ENCODE measurements around the gene LRRC8D. TPM values are rescaled to one million over a fixed set of nuclear protein-coding genes. Genes with fewer than 3 reads are reported as not detected.

Gene LRRC8D
- total and polyA plus RNA-seq, 11 donors, result 2.1 to 16.5 (median 8.0) TPM

- Histone ChIP-seq H3K4me3 (no peak overlapping the region), H3K27ac (no peak overlapping the region), H3K9me3 (no peaks in the 10 kb centered on the region), H3K36me3 (no peaks in the 10 kb centered on the region), H3K4me1 (peaks cover 0 to 19% (median 0%) of the 10 kb centered on the region in 12 donors), H3K27me3 (no peaks in the 10 kb centered on the region)
- TF ChIP-seq CTCF (IDR thresholded peaks at IDR 0.05) (no peak), POLR2A (IDR thresholded peaks at IDR 0.05) (no peak)
- ATAC-seq (no peak), DNase-seq (no peak)
- WGBS, 4 donors, result 97 to 99% (median 98%) methylated on average over 2 of the region's 2 CpGs
- intact Hi-C loops (cut with DNase I), result no loop called here
These were observed 66.4 kb downstream of the LRRC8D start for GRCh38 chr1:89887270-89887669.

GRCh38 chr1:89887713-89888112 is 66.9 kb downstream of the LRRC8D start:
- no peaks in the 10 kb centered on the region for H3K9me3 ChIP-seq
- ATAC-seq (no peak), DNase-seq (no peak)
- no peak overlapping the region for H3K4me3 ChIP-seq
- no peaks in the 10 kb centered on the region for H3K36me3 ChIP-seq
- intact Hi-C loops (cut with DNase I), result no loop called here
- no peak overlapping the region for H3K27ac ChIP-seq
- peaks cover 0 to 19% (median 0%) of the 10 kb centered on the region in 12 donors for H3K4me1 ChIP-seq
- H3K27me3 ChIP-seq, result no peaks in the 10 kb centered on the region
- 96 to 98% (median 97%) methylated on average over 1 of the region's 1 CpG for WGBS, 4 donors
- TF ChIP-seq POLR2A (IDR thresholded peaks at IDR 0.05) (no peak), CTCF (IDR thresholded peaks at IDR 0.05) (no peak)

- no peak overlapping the region for H3K4me3 ChIP-seq
- no peaks in the 10 kb centered on the region for H3K9me3 ChIP-seq
- no peak for ATAC-seq
- TF ChIP-seq POLR2A (IDR thresholded peaks at IDR 0.05) (no peak), CTCF (IDR thresholded peaks at IDR 0.05) (no peak)
- no peaks in the 10 kb centered on the region for H3K36me3 ChIP-seq
- DNase-seq, result no peak
- intact Hi-C loops (cut with DNase I), result no loop called here
- 79 to 90% (median 84%) methylated on average over 5 of the region's 5 CpGs for WGBS, 4 donors
- no peaks in the 10 kb centered on the region for H3K27me3 ChIP-seq
- peaks cover 0 to 19% (median 0%) of the 10 kb centered on the region in 12 donors for H3K4me1 ChIP-seq
- H3K27ac ChIP-seq, result no peak overlapping the region
These were observed 67.9 kb downstream of the LRRC8D start for GRCh38 chr1:89888480-89889322.

- no peak overlapping the region for H3K27ac ChIP-seq
- no peaks in the 10 kb centered on the region for H3K27me3 ChIP-seq
- no peaks in the 10 kb centered on the region for H3K36me3 ChIP-seq
- H3K4me3 ChIP-seq, result no peak overlapping the region
- ATAC-seq, result no peak
- TF ChIP-seq CTCF (IDR thresholded peaks at IDR 0.05) (no peak), POLR2A (IDR thresholded peaks at IDR 0.05) (no peak)
- intact Hi-C loops (cut with DNase I), result no loop called here
- no peak for DNase-seq
- peaks cover 0 to 19% (median 0%) of the 10 kb centered on the region in 12 donors for H3K4me1 ChIP-seq
- no peaks in the 10 kb centered on the region for H3K9me3 ChIP-seq
These were observed 68.4 kb downstream of the LRRC8D start for GRCh38 chr1:89889323-89889615.

All from heart left ventricle (tissue), 16 donors.